Gastrocnemius medialis (tissue), 4 donors: Measurements from ENCODE around the gene CLDN3. TPM values are rescaled to one million over a fixed set of nuclear protein-coding genes. Genes with fewer than 3 reads are reported as not detected.

Experiments used
- ATAC-seq, 2 donors: fragments of 150-250 bp; one replicate each; pipeline ENCODE4 v1.9.1; 2016
- DNase-seq, 2 donors: peaks; one replicate each; pipeline ENCODE4 v3.0.0-alpha.2; 2019
- H3K27ac ChIP-seq, 4 donors: fragments of 200-600 bp; sonication (generic); 1 replicate in 1 of 4; 2 replicates in 3 of 4; pipeline ENCODE4 v1.5.1; 2016 to 2018; ENCODE audit warnings: mild to moderate bottlenecking in 2 of 4, moderate library complexity in 1 of 4
- H3K27me3 ChIP-seq, 3 donors: fragments of 200-600 bp; sonication (generic) in 2 of 3; 1 replicate in 1 of 3; 2 replicates in 2 of 3; pipeline versions ENCODE4 v1.5.1 to v1.6.0; 2016 to 2019; ENCODE audit warnings: mild to moderate bottlenecking in 1 of 3, moderate library complexity in 1 of 3
- H3K36me3 ChIP-seq, 2 donors: fragments of 200-600 bp; sonication (generic) in 1 of 2; one replicate each; pipeline ENCODE4 v1.5.1; 2017 to 2018
- H3K4me1 ChIP-seq, 2 donors: fragments of 200-600 bp; sonication (generic) in 1 of 2; one replicate each; pipeline ENCODE4 v1.5.1; 2016 to 2017; ENCODE audit warnings: mild to moderate bottlenecking in 2 of 2
- H3K4me3 ChIP-seq, 4 donors: fragments of 200-600 bp; sonication (generic) in 3 of 4; 1 replicate in 1 of 4; 2 replicates in 3 of 4; pipeline ENCODE4 v1.5.1; 2016 to 2019; ENCODE audit warnings: mild to moderate bottlenecking in 2 of 4
- H3K9me3 ChIP-seq, 3 donors: fragments of 200-600 bp; sonication (generic) in 2 of 3; 1 replicate in 1 of 3; 2 replicates in 2 of 3; pipeline ENCODE4 v1.5.1; 2016 to 2019
- CTCF ChIP-seq, 5 experiments: fragments of 450-650 bp in 3 of 5; fragments of 200-600 bp in 2 of 5; sonication (generic) in 2 of 5; IDR thresholded peaks in 4 of 5; conservative IDR thresholded peaks in 1 of 5; 1 replicate in 4 of 5; 2 replicates in 1 of 5; pipeline ENCODE4 v1.5.1; 2016 to 2019; ENCODE audit warnings: antibody characterized with exemption in 5 of 5, mild to moderate bottlenecking in 3 of 5, moderate library complexity in 3 of 5
- POLR2A ChIP-seq, 2 donors: fragments of 450-650 bp; IDR thresholded peaks; one replicate each; pipeline ENCODE4 v1.6.1; 2017; ENCODE audit warnings: antibody characterized with exemption in 2 of 2, mild to moderate bottlenecking in 2 of 2, moderate library complexity in 2 of 2
- in situ Hi-C, 4 donors: fragments of 200-750 bp; cut with MboI; loops; one replicate each; pipeline versions ENCODE4 v1.15.0 to v1.8.0; 2017; ENCODE audit warnings: low sequenced_read_pairs in 4 of 4
- intact Hi-C: fragments of 100-400 bp; cut with DNase I; formaldehyde crosslinking; loops from one replicate; pipeline ENCODE4 v1.15.1; 2023; ENCODE audit warnings: low total_unique reads
- total RNA-seq, 4 donors: library from RNA; depleted of rRNA; stranded (reverse); fragments of >200 nt; gene quantifications; one replicate each; pipeline versions ENCODE4 v1.1.0 to v1.2.3, GENCODE V29; 2016

Gene CLDN3
- total RNA-seq, 4 donors from 2014 or later = 5.0 TPM; not detected in 3

DNA sequence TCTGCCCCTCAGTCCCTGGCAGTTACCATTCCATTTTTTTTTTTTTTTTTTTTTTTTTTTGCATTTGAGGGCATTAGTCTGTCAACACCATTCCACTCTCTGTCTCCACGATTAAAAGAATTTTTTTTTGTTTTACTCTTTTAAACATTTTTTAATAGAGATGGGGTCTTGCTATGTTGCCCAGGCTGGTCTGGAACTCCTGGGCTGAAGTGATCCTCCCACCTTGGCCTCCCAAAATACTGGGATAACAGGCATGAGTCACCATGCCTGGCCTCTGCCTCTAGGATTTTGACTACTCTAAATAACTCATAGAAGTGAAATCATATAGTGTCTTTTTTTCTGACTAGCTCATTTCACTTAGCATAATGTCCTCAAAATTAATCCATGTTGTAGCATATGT is 16.5 kb upstream of the CLDN3 start:
- TF ChIP-seq CTCF (IDR thresholded peaks at IDR 0.05 in 4 of 5, conservative IDR thresholded peaks at IDR 0.05 in 1 of 5) = no peak
- no peak for TF ChIP-seq POLR2A (IDR thresholded peaks at IDR 0.05)
- H3K27me3 ChIP-seq = no peaks in the 10 kb centered on the region
- H3K9me3 ChIP-seq = no peaks in the 10 kb centered on the region
- DNase-seq (no peak), ATAC-seq (no peak)
- no peak overlapping the region for H3K4me3 ChIP-seq
- intact Hi-C loops = no loop called here
- H3K27ac ChIP-seq = no peak overlapping the region
- in situ Hi-C loops = no loop called here
- H3K4me1 ChIP-seq = no peaks in the 10 kb centered on the region
- no peaks in the 10 kb centered on the region for H3K36me3 ChIP-seq

DNA sequence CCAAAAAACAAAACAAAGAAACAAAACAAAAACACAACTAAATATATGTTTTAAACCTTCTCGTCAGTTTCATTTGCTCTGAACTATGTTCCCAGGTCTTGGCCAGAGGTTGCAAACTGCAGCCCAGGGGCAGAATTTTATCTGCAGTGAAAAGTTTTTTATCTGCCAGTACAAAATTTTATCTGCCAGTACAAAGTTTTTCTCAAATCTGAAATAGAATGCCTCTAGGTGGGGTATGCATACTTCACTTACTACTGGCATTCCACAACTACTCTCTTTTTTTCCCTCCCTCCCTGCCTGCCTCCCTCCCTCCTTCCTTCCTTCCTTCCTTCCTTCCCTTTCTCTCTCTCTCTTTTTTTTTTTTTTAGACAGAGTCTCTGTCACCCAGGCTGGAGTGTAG is 9.4 kb upstream of the CLDN3 start:
- no peaks in the 10 kb centered on the region for H3K27me3 ChIP-seq
- in situ Hi-C loops (no loop called here), intact Hi-C loops (no loop called here)
- H3K4me1 ChIP-seq = no peaks in the 10 kb centered on the region
- no peaks in the 10 kb centered on the region for H3K36me3 ChIP-seq
- ATAC-seq = no peak
- H3K4me3 ChIP-seq = no peak overlapping the region
- no peaks in the 10 kb centered on the region for H3K9me3 ChIP-seq
- TF ChIP-seq CTCF (IDR thresholded peaks at IDR 0.05 in 4 of 5, conservative IDR thresholded peaks at IDR 0.05 in 1 of 5) = no peak
- no peak for DNase-seq
- H3K27ac ChIP-seq = no peak overlapping the region

DNA sequence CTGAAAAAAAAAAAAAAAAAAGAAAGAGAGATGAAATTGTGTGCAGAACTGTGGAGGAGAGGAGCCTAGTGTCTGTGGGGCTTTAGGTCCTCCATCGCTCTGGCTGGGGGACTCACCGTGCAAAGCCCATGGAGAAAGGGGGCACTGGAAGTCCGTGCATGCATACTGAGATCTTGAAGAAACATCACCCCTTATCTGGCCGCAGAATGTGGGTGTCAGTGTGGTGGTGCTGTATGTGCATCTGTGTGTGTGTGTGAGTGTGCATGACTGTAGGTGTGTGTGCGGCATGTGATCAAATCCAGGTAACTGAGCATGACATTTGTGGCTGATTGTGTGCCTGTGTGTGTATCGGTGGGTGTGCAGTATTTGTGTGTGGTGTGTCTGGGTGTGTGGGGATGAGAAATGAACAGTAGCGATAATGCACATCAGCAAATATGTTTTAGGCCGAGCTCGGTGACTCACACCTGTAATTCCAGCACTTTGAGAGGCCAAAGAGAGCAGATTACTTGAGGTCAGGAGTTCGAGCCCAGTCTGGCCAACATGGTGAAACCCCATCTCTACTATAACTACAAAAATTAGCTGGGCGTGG is 8.8 kb upstream of the CLDN3 start:
- Histone ChIP-seq H3K4me1 (no peaks in the 10 kb centered on the region), H3K36me3 (no peaks in the 10 kb centered on the region), H3K27me3 (peaks cover 0 to 2% (median 0%) of the 10 kb centered on the region in 3 donors), H3K4me3 (no peak overlapping the region), H3K27ac (no peak overlapping the region), H3K9me3 (no peaks in the 10 kb centered on the region)
- in situ Hi-C loops = no loop called here
- intact Hi-C loops = no loop called here
- DNase-seq = no peak
- TF ChIP-seq CTCF (IDR thresholded peaks at IDR 0.05 in 4 of 5, conservative IDR thresholded peaks at IDR 0.05 in 1 of 5) (no peak), POLR2A (IDR thresholded peaks at IDR 0.05) (no peak)
- no peak for ATAC-seq

GRCh38 chr7:73774923-73775322 is 4.9 kb upstream of the CLDN3 start:
- H3K9me3 ChIP-seq = no peaks in the 10 kb centered on the region
- TF ChIP-seq CTCF (IDR thresholded peaks at IDR 0.05 in 4 of 5, conservative IDR thresholded peaks at IDR 0.05 in 1 of 5) (no peak), POLR2A (IDR thresholded peaks at IDR 0.05) (no peak)
- in situ Hi-C loops = no loop called here
- intact Hi-C loops = no loop called here
- no peaks in the 10 kb centered on the region for H3K36me3 ChIP-seq
- H3K4me3 ChIP-seq = no peak overlapping the region
- no peak overlapping the region for H3K27ac ChIP-seq
- ATAC-seq (no peak), DNase-seq (no peak)
- peaks cover 0 to 5% of the 10 kb centered on the region in 2 donors for H3K4me1 ChIP-seq
- peaks cover 21 to 34% (median 28%) of the 10 kb centered on the region in 3 donors for H3K27me3 ChIP-seq
